GM10266 (cell line): ENCODE results near the gene VGF.
A peak's percentile ranks its signal among the peaks of the same experiment; 100 is the strongest.
"Not testable (repeated sequence)": the region's sequence is repeated elsewhere in the genome, so short reads cannot be mapped to it uniquely, and the experiment has no call there.

Experiments used
- DNase-seq: peaks from one replicate; pipeline ENCODE4 v3.0.0; 2012; ENCODE audit errors: extremely low spot score
- CTCF ChIP-seq: IDR thresholded peaks from 2 replicates; pipeline ENCODE4 v1.5.1; 2012; ENCODE audit warnings: mild to moderate bottlenecking, low read depth; ENCODE audit not compliant: control insufficient read depth, insufficient read depth; ENCODE audit errors: missing control alignments

The VGF gene

GRCh38 chr7:101138213-101138870, 27.0 kb downstream of the VGF start:
- peak; percentile 51 for TF ChIP-seq CTCF
- peak; percentile 73 for DNase-seq

- DNase-seq = no peak
- no peak for TF ChIP-seq CTCF
Measured at GRCh38 chr7:101137651-101138212, 27.6 kb downstream of the VGF start.

GRCh38 chr7:101134399-101134980, 30.9 kb downstream of the VGF start:
- no peak for DNase-seq

GRCh38 chr7:101133621-101134398, 31.6 kb downstream of the VGF start:
- no peak for DNase-seq
- TF ChIP-seq CTCF = no peak

More at GRCh38 chr7:101134399-101134980, 30.9 kb downstream of the VGF start:
- no peak for TF ChIP-seq CTCF

GRCh38 chr7:101132626-101133600, 32.5 kb downstream of the VGF start:
- DNase-seq = not testable (repeated sequence)

GRCh38 chr7:101129603-101130117, 35.7 kb downstream of the VGF start:
- no peak for TF ChIP-seq CTCF
- DNase-seq = no peak
